Anterior cingulate cortex (tissue), 58 donors: ENCODE results near the gene C3orf22.

Experiments
- DNase-seq, 58 donors: peaks; one replicate each; lab custom pipeline; 2025; lab: John Stamatoyannopoulos, UW

Gene C3orf22

DNA sequence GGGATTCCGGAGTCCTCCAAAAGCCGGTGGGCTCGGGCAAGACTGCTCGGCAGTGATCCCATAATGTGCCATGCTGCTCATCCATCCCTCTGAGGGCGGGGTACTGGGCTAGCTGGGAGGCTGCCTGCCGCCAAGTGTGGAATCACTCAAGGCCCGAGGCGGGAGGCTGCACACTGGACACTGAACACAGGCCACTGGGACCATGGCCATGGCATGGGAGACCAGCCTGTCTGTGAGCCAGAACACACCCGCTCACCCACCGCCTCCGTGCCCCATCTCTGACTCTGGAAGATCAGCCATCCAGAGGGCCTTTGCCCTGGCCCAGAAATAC is 1.4 kb downstream of the C3orf22 start:
- no peak for DNase-seq

DNA sequence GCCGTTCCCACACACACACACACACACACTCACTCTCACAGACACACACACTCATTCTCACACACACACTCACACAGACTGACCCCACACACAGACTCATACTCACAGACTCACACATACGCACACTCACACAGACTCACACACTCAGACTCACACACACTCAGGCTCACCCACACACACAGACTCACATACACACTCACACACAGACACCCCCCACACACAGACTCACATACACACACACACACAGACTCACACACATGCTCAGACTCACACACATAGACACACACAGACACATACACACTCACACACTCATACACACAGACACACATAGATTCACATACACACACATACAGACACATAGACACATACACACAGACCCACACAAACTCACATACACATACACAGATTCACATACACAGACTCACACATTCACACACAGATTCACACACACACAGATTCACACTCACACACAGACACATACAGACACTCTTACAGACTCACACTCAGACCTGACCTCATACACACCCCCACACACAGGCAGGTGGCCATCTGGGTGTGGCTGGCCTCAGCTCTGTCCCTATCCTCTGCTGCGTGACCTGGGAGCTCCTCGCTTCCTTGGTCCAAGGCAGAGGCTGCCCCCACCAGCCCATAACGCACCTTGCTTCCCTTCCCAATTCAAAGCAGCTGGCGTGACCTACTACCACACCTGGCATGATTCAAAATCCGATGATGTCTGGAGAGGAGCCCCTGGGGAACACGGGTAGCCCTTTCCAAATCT is 1.9 kb downstream of the C3orf22 start:
- no peak for DNase-seq

DNA sequence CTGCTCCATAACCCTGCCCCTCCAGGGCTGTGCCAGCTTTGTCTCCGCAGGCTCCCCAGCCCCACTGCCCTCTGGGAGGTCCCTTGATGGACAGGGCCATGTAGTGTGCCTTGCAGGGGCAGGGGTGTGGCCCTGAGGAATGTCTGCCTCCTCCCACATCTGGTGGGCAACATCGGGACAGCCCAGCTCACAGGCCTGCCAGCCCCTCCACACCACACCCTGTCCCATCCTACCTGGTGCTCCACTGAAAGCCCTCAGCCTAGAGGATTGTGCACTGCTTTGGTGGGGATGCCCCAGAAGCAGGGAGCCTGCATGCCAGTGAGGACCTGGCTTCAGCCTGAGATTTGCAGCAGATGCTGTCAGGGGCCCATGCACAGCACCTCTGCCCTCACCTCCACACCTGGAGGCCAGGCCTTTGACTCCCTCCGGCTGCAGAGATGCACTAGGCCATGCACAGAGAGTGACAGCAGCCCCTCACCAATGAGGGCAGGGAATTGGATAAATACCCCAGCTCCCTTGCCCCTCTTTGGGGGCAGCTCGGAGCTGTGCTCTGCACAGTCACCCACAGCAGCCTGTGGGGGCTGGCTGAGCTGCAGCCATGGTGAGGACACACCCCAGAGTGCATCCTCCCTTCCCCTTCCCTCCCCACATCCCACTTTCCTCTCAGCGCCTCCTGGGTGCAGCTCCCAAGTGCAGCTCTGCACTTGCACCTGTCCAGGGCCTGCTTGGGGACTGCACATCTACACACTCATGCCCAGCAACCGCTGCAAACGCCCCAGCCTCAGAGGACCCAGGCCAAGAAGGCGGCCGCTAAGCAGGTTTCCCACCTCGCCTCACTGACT is 2.7 kb downstream of the C3orf22 start:
- no peak for DNase-seq

DNA sequence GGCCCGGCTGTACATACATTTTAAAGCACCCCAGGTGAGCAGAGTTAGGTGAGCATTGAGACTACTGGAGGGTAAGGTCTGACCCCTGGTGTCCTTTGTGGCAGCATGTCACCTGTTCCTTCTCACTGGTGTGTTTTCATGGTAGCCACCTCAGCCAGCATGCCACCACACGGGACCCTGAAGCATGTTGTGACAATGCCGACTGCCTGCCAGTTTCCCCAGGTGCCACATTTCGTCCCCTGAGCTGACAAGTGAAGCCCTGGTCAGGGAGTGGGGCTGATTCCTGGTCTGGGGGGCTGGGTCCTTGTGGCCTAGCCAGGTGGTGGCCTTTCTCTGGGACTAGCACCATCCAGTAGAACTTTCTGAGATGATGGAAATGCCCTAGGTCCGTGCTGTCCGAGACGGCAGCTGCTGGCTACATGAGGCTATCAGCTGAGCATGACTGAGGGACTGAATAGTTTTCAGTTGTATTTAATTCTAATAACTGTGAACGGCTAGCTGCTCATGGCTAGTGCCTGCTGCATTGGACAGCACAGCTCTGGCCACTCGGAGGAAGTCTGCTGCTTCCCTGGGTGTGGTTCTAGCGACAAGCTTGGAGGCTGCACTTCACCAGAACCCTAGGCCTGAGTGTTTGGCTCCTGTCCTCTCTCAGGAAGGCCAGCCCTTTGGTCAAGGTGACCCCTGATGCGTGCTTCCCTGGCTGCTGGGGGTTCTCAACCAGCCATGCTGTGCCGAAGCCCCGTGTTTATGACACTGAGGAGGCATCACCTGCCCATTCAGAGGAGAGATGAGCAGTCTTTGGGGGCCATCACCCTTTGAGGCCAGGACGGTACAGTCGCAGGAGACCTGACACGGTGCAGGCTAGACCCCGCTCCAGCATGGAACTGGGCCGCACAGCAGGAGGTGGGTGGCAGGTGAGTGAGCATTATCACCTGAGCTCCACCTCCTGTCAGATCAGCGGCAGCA is 3.9 kb downstream of the C3orf22 start:
- no peak for DNase-seq

DNA sequence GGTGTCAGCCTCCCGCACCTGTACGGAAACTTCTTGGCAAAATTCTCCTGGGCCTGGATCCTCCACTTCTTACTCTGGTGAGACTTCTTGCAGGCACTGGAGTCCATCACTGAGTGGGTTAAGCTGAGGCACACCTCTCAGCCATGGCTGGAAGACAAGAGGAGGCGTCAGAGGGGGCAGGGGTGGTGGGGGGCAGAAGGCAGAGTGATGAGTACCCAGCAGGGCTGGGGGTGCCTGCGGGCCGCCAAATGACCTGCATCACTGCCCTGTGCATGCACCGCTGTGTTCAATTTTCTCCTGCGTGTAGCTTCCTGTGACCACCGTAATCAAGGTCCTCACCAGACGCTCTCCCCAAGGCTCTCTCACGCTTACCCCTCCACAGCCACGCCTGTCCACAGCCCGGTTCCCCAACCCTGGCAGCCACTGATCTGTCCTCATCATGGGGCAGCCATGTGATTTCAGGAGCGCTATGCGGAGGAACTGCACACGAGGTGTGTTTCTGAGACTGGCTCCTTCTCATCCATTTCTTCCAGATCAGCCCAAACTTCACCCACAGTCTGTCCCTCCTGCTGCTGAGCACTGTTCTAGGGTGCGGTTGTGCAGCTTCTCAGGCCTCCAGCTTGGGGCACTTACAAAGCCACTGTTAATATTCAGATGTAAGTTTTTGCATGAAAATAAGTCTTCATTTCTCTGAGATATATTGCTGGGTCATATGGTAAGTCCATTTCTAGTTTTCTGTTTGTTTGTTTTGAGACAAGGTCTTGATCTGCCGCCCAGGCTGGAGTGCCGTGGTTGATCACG is 5.2 kb downstream of the C3orf22 start:
- DNase-seq = no peak

DNA sequence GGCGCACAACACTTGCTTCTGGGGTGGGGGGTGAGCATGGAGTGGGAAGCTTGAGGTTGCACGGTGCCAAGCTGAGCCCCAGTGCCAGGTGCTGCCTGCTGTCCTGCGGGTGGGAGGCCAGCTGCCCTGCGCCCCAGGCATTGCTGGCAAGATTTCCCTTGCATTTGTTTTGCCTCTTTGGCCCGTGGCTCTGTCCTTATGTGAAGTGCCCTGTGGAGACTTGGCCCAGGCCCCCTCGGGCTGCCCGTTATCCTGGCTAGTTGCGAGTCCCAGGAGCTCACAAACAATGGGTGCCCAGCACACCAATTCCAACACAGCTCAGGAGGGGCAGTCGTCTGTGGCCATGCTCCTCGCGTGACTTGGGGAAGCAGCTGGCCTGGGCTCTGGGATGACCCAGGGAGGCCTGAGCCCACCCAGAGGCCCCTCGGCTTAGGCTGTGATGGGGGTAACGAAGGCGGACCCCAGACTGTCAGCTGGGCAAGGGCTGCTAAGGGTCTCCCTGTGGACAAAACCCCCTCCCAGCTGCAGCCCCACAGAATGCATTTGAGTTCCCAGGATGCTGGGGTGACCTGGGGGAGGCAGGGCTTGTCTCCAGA is 5.9 kb downstream of the C3orf22 start:
- DNase-seq = no peak

DNA sequence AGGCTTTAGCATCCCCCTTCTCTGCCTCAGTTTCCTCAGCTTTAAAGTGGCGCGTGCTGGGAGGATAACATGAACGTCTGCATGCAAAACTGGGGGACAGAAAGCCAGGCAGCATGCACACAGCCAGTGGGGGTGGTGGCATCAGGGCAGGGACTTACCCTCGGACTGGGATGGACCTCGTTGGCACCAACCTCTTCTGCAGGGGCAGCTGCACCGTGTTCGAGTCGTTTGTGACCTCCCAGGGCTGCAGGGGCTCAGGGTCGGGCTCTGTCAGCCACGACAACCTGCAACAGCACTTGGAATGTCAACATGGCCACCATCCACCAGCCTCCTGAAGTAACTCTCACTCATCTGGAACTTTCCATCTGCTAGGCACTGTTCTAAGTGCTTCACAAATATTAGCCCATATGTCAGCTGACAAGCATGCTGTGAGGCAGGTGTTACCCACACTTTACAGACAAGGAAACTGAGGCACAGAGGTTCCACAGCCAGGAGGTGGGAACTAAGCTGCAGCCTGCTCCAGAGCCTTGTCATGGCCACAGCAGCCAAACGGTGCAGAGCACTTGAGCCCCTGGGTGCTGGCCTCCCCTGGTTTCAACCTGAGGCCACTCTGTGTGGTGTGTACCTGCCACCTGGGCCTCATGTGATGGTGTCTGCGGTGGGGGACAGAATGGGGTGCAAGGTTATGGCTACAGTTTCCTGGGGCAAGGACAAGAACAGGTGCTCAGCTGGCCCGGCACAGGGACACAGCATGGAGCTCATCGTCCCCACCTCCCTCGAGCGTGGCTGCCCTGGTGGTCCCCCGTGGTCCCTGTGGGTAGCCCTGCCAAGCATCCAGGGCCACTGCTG is 6.7 kb downstream of the C3orf22 start:
- no peak for DNase-seq

DNA sequence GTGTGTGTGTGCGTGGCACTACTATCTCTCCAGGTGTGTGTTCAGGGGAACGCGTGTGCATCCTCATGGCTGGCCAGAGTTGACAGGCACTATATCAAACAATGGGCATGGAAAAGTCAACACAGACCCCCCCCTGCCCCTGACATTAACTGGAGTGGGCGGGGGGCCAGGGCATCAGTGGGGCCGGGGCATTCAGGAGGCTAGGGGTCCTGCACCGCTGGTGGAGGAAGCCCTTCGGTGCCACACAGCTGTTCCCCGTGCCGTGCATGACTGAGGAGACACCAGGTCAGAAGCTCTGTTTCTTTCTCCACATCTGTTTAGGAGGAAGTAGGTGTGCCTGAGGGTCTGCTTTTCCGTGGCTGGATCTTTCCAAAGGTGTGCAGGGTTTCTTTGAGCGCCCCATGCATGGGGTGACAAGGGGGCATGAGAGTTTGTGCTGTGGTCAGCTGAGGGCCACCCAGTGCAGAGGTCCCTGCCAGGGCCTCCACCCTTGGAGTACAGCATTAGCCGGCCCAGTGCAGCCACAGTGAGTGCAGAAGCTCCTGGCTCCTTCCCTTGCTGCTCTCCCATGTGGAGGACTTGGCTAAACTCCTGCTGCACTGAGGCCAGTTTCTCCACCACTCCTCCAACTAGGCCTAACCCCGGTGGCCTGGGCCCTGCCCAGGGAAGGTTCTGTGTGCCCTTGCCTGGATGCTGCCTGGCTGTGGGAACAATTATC is 7.5 kb downstream of the C3orf22 start:
- DNase-seq = peak in 5 of 58 donors; percentile 11 to 43 (median 26)

DNA sequence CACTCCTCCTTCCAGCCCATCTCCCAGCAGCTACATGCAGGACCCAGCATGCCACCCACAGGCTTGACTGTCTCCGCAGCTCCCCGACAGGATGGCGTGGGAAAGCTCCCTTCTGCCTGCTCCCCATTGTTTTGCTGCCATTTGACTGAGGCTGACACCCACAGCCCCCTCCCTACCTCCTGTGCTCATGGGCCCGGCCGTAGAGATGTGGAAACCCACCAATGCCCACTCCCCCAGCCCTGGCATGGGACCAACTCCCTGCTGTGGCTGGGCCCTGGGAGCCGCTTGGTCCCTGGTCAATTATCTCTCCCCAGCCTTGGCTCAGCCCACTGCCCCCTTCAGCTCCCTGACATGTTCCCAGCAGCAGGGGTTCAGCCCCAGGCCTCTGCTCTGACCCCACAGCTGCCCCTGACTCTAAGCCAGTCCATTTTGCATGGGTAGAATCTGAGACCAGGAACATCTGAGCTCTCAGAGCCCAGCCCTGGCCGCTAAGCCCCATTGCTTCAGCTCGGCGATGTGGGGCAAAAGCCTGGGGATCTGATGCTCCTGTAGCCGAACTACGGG is 8.2 kb downstream of the C3orf22 start:
- peak in 2 of 58 donors; percentile 19 to 27 for DNase-seq

DNA sequence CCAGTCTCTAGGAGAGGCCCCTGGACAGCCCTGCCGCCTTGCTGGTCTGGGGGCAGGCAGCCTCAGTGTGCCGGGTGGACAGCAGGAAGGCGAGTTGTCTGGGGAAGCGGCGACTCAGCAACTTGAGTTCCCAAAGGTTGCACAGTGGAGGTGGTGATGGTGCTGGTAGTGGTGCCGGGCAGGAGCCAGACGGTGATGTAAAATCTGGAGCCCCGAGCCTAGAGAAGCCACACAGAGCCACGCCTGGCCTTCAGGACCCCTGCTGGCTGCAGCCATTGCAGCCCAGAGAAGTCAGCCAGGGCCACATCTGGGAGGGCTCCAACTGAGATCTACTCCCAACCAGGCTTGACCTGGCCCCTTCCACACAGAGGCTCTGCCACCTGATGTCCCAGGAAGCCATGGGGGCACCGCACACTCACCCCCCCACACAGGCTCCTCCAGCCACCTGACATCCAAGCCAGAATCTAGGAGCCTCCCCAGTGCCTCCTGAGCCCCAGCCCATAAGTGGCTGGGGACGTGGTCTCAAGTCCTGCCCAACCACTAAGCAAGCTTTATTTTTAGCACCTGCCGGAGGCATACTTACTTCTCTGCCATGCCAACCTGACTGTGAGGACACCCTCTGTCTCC is 8.8 kb downstream of the C3orf22 start:
- no peak for DNase-seq

DNA sequence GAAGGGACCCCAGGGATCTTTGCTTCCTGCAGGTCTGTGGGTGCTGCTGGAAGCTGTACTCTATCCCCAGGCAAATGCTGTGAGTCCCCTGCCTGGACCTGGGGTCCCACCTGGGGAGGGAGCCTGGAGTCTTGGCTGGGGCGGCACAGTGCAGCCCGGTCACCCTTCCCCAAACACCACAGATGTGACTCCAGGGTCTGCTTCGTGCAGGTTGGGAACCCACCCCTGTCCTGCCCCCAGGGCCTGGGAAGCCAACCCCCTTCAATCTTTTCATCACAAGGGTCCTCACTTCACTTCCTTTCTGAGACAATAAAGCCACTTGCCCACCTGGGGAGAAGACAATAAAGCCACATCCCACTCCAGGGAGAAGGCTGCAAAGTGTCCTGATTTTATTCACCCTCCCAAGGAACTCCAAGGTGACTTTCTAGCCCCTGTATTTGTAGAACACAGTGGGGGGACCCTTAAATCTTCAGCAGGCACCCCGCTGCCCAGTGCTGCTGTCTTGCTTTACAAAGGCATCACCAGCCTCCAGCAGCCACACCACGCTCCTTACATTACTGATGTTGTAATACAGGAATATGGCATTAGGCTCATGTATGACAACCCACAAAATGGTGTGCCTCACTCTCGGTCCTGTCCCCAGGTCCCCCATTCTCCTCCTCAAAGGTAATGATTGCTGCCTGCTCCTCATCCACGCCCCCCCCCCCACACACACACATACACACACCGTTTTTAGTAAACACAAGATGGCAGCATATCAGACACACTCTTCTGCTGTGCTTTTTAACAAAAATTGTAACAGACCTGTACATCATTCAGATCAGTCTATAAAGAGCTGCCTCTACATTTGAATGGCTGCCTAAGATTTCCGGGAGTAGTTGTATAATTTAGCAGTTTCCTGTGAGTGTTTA is 9.9 kb downstream of the C3orf22 start:
- no peak for DNase-seq

DNA sequence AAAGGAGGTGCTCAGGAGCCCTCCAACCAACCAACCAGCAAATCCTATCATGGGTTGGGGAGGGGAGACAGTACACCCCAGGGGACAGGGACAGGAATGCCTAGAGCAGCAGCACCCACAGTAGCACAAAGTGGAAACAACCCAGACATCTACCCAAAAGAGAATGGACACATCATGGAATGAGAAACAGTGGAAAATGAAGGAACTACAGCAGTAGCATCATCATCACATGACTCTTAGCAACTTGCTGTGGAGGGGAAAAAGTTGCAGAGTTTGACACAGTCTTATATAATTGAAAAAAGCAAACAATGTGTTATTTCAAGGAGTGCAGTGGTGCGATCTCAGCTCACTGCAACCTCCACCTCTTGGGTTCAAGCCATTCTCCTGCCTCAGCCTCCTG is 11.0 kb downstream of the C3orf22 start:
- no peak for DNase-seq

DNA sequence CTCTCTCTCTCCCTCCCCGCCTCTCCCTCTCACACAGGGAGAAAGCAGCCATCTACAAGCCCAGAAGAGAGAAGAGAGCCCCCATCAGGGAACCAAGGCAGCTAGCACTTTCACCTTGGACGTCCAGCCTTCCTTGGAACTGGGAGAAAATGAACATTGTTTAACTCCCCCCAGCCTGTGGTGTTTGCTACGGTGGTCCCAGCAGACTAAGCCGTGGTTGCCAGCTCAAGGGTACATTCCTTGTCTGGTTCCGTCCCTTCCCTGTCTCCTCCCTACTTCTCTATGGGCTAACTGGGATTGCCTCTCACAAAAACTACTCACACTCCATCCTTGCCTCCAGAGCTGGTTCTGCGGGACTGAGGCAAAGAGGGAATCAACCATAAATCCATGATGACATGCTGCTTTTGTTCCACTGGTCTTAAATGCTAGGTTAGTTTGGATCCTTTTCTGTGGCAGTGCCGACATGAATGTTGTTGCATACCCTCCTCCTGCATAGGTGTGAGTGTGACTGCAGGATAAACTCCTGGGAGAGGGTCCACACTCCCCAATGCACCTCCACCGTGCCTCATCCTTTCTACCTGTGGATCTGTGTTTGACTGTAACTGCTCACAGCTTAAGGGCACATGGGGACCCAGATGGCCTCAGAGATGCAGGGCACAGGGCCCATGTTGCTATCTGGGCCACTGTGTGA is 12.0 kb downstream of the C3orf22 start:
- no peak for DNase-seq

DNA sequence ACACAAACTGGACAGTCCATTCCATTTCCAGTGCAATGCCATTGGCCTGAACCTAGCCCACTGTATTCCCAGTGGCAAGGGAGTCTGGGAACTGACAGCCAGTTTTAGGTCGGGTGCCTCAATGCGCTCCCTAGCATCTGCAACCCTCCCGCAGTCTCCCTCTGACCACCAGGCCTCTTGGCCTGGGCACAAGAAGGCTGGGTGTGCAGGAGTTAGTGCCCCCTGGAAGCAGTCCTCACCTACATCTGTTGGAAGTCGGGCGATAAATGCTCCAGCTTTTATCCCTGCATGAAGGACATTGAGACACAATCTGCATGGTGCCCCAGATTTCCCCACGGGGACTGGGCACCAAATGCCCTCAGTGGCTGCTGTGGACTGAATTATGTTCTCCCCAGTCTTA is 12.7 kb downstream of the C3orf22 start:
- DNase-seq = no peak

DNA sequence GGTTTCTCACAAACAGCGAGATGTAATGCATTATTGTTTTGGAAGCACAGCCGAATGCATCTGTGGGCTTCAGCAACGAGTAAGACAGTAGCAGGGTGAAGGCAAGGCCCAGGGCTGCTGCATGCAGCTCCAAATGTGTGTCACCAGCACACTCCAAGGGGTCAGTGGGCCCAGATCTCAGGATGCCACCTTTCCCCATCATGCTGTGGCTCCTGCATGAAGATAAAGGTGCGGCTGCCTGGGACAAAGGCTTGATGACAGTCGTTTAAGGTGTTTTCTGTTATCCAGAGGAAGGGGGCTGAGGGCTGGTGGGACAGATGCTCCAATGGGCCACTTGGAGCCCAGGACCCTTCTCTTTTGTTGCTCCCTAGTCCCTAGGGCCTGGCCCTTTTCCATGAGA is 13.2 kb downstream of the C3orf22 start:
- DNase-seq = no peak
